Measurements from ENCODE around the gene TMF1.

TMF1 gene

DNA sequence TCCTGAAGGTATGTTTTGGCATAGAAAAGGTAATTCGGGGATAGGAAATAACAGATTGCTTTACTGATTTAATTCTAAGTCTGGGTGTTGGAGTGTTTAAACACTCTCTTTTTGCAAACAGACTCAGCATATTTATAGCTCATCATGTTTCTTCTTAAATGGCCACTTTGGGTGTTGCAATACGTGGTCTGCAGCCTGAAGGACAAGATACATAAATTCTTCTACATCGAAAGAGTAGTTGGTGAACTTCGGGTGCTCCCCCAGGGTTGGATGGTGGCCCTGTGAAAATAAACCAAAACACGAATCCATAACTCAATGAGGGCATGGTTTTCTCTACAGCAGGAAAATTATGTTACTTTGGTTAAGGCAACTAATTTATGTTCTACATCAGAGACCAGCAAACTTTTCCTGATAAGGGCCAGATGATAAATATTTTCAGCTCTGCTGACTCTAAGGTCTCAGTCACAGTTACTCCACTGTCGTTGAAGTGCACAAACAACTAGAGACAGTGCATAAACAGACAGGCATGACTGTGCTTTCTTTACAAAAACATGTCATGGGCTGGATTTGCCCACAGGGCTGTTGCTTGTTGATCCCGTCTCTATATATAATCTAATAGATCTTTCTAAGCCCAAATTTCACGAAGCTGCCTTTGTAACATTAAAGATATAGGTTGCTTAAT is 74.5 kb downstream of the TMF1 start:
- DNase-seq (ENCODE audit: low read depth in 2 of 2), result no peak

DNA sequence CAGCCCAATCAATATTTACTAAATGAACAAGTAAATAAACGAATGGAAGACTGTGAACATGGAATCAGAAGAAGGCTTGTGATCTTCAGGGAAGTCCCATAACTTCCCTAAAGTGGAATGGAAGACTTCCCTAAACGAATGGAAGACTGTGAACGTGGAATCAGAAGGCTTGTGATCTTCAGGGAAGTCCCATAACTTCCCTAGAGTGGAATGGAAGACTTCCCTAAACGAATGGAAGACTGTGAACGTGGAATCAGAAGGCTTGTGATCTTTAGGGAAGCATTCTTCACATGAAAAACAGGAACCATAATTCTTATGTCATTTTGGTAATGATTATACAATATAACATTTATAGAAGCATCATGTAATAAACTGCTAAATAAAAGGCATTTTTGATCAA is 77.4 kb downstream of the TMF1 start:
- no peak for DNase-seq (ENCODE audit: low read depth in 2 of 2)

DNA sequence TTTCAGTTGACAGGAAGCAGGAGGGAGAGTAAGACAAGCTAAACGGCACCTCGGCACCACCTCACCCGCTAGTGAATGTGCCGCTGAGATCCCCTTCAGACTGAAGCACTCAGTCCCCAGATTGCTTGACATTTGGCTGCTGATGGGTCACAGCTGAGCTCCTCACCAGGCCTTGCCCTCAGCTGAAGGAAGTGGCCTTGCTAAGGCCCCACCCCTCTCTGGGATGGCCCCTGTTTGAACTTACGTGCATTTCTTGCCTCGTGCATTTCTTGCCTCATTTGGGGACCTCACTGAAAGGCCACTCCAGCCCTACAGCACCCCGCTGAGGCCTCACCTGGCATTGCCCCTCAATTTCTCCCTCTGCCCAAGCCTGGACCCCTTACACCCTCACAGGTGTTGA is 78.5 kb downstream of the TMF1 start:
- no peak for DNase-seq (ENCODE audit: low read depth in 2 of 2)

DNA sequence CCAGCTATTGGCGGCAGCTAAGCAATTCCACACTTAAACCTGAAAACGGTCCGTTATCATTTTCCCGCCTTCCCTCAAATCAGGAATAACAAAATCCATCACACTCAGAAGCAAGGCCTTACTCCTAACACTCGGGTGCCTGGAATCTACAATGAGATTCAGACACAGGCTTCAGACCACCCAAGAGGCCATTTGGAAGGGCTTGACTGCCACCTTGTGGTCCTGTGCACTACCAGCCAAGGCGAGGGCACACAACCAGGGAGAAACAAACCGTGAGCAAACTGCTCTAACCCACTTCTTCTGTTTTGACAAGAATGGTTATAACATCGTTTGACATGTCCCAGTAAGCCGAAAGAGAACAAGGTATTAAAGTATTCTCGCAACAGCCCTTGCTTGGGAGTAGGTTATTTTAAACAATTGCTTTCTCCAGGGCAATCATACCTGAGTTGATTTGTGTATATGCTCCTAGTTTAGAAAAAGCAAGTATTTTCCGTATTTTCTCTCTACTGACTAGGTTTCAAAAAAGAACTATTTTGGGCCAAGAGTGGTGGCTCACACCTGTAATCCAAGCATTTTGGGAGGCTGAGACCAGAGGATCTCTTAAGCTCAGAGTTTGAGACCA is 79.7 kb downstream of the TMF1 start:
- DNase-seq (ENCODE audit: low read depth in 2 of 2), result peak in 1 of 2 donors; percentile 1
